Stimulated activated naive CD8-positive, alpha-beta T cell treated with anti-CD3 and anti-CD28 coated beads, Interleukin-15, Interleukin-2, amounts not matched to agents 100 ng/mL and 50 ng/mL, for 24 hours (primary cell): ENCODE data around the gene ATP10B.
A peak's percentile ranks its signal among the peaks of the same experiment; 100 is the strongest.

Experiments used
- H3K27ac Mint-ChIP-seq: one replicate; pipeline ENCODE4 v1.8.0; 2021; ENCODE audit warnings: mild to moderate bottlenecking, mixed read lengths
- H3K27me3 Mint-ChIP-seq: one replicate; pipeline ENCODE4 v1.8.0; 2021; ENCODE audit warnings: mixed read lengths
- H3K36me3 Mint-ChIP-seq: one replicate; pipeline ENCODE4 v1.8.0; 2021; ENCODE audit warnings: low read depth, mixed read lengths
- H3K4me1 Mint-ChIP-seq: one replicate; pipeline ENCODE4 v1.8.0; 2021; ENCODE audit warnings: low read depth, mixed read lengths
- H3K4me3 Mint-ChIP-seq: one replicate; pipeline ENCODE4 v1.8.0; 2021; ENCODE audit warnings: mild to moderate bottlenecking, mixed read lengths
- H3K9me3 Mint-ChIP-seq: one replicate; pipeline ENCODE4 v1.8.0; 2021; ENCODE audit warnings: mixed read lengths

ATP10B gene

GRCh38 chr5:160534125-160534524 lies 317.9 kb downstream of the ATP10B start:
- Mint-ChIP-seq H3K27ac (no peak overlapping the region), H3K4me1 (no peaks in the 10 kb centered on the region), H3K9me3 (no peaks in the 10 kb centered on the region), H3K36me3 (no peaks in the 10 kb centered on the region), H3K27me3 (peaks cover 25% of the 10 kb centered on the region), H3K4me3 (no peak overlapping the region)

- no peaks in the 10 kb centered on the region for H3K36me3 Mint-ChIP-seq
- H3K27ac Mint-ChIP-seq = peak overlapping the region; percentile 20
- H3K27me3 Mint-ChIP-seq = peaks cover 15% of the 10 kb centered on the region
- peaks cover 21% of the 10 kb centered on the region for H3K4me1 Mint-ChIP-seq
- H3K9me3 Mint-ChIP-seq = no peaks in the 10 kb centered on the region
- no peak overlapping the region for H3K4me3 Mint-ChIP-seq
These were observed 326.3 kb downstream of the ATP10B start for GRCh38 chr5:160525471-160526261.

- Mint-ChIP-seq H3K36me3 (no peaks in the 10 kb centered on the region), H3K4me1 (peaks cover 21% of the 10 kb centered on the region), H3K4me3 (no peak overlapping the region), H3K9me3 (no peaks in the 10 kb centered on the region), H3K27me3 (peaks cover 6% of the 10 kb centered on the region), H3K27ac (no peak overlapping the region)
These were observed 327.2 kb downstream of the ATP10B start for GRCh38 chr5:160524827-160525226.

- Mint-ChIP-seq H3K36me3 (no peaks in the 10 kb centered on the region), H3K4me1 (peaks cover 21% of the 10 kb centered on the region), H3K27me3 (peaks cover 4% of the 10 kb centered on the region), H3K4me3 (no peak overlapping the region), H3K9me3 (no peaks in the 10 kb centered on the region), H3K27ac (no peak overlapping the region)
These were observed 328.4 kb downstream of the ATP10B start for GRCh38 chr5:160523502-160524163.

GRCh38 chr5:160521392-160521663 lies 330.7 kb downstream of the ATP10B start:
- Mint-ChIP-seq H3K27ac (no peak overlapping the region), H3K4me3 (no peak overlapping the region), H3K4me1 (peaks cover 21% of the 10 kb centered on the region), H3K36me3 (no peaks in the 10 kb centered on the region), H3K27me3 (peaks cover 4% of the 10 kb centered on the region), H3K9me3 (no peaks in the 10 kb centered on the region)

- Mint-ChIP-seq H3K4me3 (no peak overlapping the region), H3K36me3 (no peaks in the 10 kb centered on the region), H3K4me1 (peaks cover 19% of the 10 kb centered on the region), H3K27me3 (peaks cover 4% of the 10 kb centered on the region), H3K9me3 (no peaks in the 10 kb centered on the region), H3K27ac (no peak overlapping the region)
These were observed 331.2 kb downstream of the ATP10B start for GRCh38 chr5:160520609-160521391.

GRCh38 chr5:160516696-160517530 lies 335.1 kb downstream of the ATP10B start:
- peaks cover 10% of the 10 kb centered on the region for H3K27me3 Mint-ChIP-seq
- no peaks in the 10 kb centered on the region for H3K36me3 Mint-ChIP-seq
- H3K4me1 Mint-ChIP-seq = peaks cover 5% of the 10 kb centered on the region
- H3K9me3 Mint-ChIP-seq = no peaks in the 10 kb centered on the region
- no peak overlapping the region for H3K4me3 Mint-ChIP-seq
- H3K27ac Mint-ChIP-seq = no peak overlapping the region

GRCh38 chr5:160514866-160515265 lies 337.1 kb downstream of the ATP10B start:
- H3K36me3 Mint-ChIP-seq = no peaks in the 10 kb centered on the region

GRCh38 chr5:160514191-160514590 lies 337.8 kb downstream of the ATP10B start:
- Mint-ChIP-seq H3K9me3 (no peaks in the 10 kb centered on the region), H3K4me1 (peaks cover 3% of the 10 kb centered on the region), H3K4me3 (no peak overlapping the region), H3K27me3 (peaks cover 5% of the 10 kb centered on the region), H3K36me3 (no peaks in the 10 kb centered on the region), H3K27ac (no peak overlapping the region)

More at GRCh38 chr5:160514866-160515265, 337.1 kb downstream of the ATP10B start:
- H3K27me3 Mint-ChIP-seq = peaks cover 5% of the 10 kb centered on the region
- no peaks in the 10 kb centered on the region for H3K9me3 Mint-ChIP-seq
- no peak overlapping the region for H3K4me3 Mint-ChIP-seq
- no peaks in the 10 kb centered on the region for H3K4me1 Mint-ChIP-seq
- no peak overlapping the region for H3K27ac Mint-ChIP-seq

GRCh38 chr5:160513485-160513884 lies 338.5 kb downstream of the ATP10B start:
- H3K4me1 Mint-ChIP-seq = peaks cover 10% of the 10 kb centered on the region
- peaks cover 5% of the 10 kb centered on the region for H3K27me3 Mint-ChIP-seq

More at GRCh38 chr5:160513485-160513884, 338.5 kb downstream of the ATP10B start:
- Mint-ChIP-seq H3K9me3 (no peaks in the 10 kb centered on the region), H3K27ac (no peak overlapping the region), H3K4me3 (no peak overlapping the region), H3K36me3 (no peaks in the 10 kb centered on the region)
